A549 (cell line): ENCODE measurements around the gene CDKN1C. TPM values are rescaled to one million over a fixed set of nuclear protein-coding genes. Genes with fewer than 3 reads are reported as not detected.

Experiments
- ATAC-seq, 2 experiments: fragments of 200-7000 bp in 1 of 2; fragments of >200 bp in 1 of 2; cut with Nextera tagmentation in 1 of 2; cut with Tn5 transposase in 1 of 2; 3 replicates each; pipeline versions ENCODE4 v1.8.0 to v1.9.1; 2018 to 2020; ENCODE audit warnings: mild to moderate bottlenecking in 1 of 2, moderate library complexity in 1 of 2
- CTCF ChIA-PET: fragments of 300-600 bp; sonication (Branson Sonifier 250); formaldehyde crosslinking; extraction: SDS; loops from one replicate; lab custom pipeline; 2021; ENCODE audit warnings: antibody characterized with exemption, inconsistent platforms; lab: Yijun Ruan, JAX
- POLR2A ChIA-PET: fragments of 350-600 bp; formaldehyde crosslinking; extraction: SDS; loops from one replicate; lab custom pipeline; 2021; ENCODE audit warnings: antibody characterized with exemption, inconsistent platforms; lab: Yijun Ruan, JAX
- DNase-seq, 2 experiments: peaks; one replicate each; pipeline versions ENCODE4 v3.0.0 to v3.0.0-alpha.2; 2011 to 2016; ENCODE audit warnings: low read depth in 1 of 2, low spot score in 1 of 2
- FAIRE-seq: peaks from 2 replicates; lab custom pipeline; 2011; peaks lifted over from hg19 to GRCh38; lab: Jason Lieb, UNC
- H3K27ac ChIP-seq, 2 experiments: fragments of >200 bp; sonication (Bioruptor Twin); formaldehyde crosslinking; 3 replicates each; pipeline ENCODE4 v1.5.1; 2016 to 2017
- H3K4me1 ChIP-seq: fragments of >200 bp; sonication (Bioruptor Twin); formaldehyde crosslinking; 3 replicates; pipeline ENCODE4 v1.6.1; 2016
- H3K4me2 ChIP-seq: fragments of >200 bp; sonication (Bioruptor Twin); formaldehyde crosslinking; 3 replicates; pipeline ENCODE4 v1.6.1; 2016
- H3K4me3 ChIP-seq: fragments of >200 bp; sonication (Bioruptor Twin); formaldehyde crosslinking; 3 replicates; pipeline ENCODE4 v1.5.1; 2016
- H3K9me3 ChIP-seq: fragments of >200 bp; sonication (Bioruptor Twin); formaldehyde crosslinking; 3 replicates; pipeline ENCODE4 v1.6.1; 2016
- BHLHE40 ChIP-seq: IDR thresholded peaks from 2 replicates; pipeline ENCODE4 v1.6.1; 2012; ENCODE audit warnings: low read depth, low read length, inconsistent platforms
- CBX2 ChIP-seq: fragments of 200-600 bp; sonication (generic); IDR thresholded peaks from 2 replicates; pipeline ENCODE4 v1.6.1; 2016; ENCODE audit warnings: low read depth, mild to moderate bottlenecking, borderline replicate concordance
- CEBPB ChIP-seq, 2 experiments: fragments of >200 bp in 1 of 2; sonication (Bioruptor Twin) in 1 of 2; formaldehyde crosslinking in 1 of 2; IDR thresholded peaks; 2 replicates each; pipeline ENCODE4 v1.6.1; 2012 to 2016
- EHF ChIP-seq: fragments of 250-450 bp; sonication (Bioruptor Pico); IDR thresholded peaks from 2 replicates; pipeline ENCODE4 v1.5.0; 2020; ENCODE audit warnings: mild to moderate bottlenecking
- EP300 ChIP-seq, 2 experiments: fragments of >200 bp; sonication (Bioruptor Twin); formaldehyde crosslinking; IDR thresholded peaks; 2 replicates in 1 of 2; 3 replicates in 1 of 2; pipeline ENCODE4 v1.6.1; 2016 to 2017
- FOXS1 ChIP-seq: fragments of 250-450 bp; sonication (Bioruptor Pico); IDR thresholded peaks from 2 replicates; pipeline ENCODE4 v1.5.0; 2020; ENCODE audit warnings: mild to moderate bottlenecking, moderate library complexity
- HDAC2 ChIP-seq: fragments of 200-600 bp; sonication (generic); IDR thresholded peaks from 2 replicates; pipeline ENCODE4 v1.6.1; 2016
- HEYL ChIP-seq: fragments of 250-450 bp; sonication (Bioruptor Pico); IDR thresholded peaks from 2 replicates; pipeline ENCODE4 v1.8.0; 2021; ENCODE audit warnings: mild to moderate bottlenecking, moderate library complexity
- HOXA7 ChIP-seq: fragments of 250-450 bp; sonication (Bioruptor Pico); IDR thresholded peaks from 2 replicates; pipeline ENCODE4 v1.5.0; 2020; ENCODE audit warnings: mild to moderate bottlenecking, moderate library complexity
- HOXB5 ChIP-seq: fragments of 250-450 bp; sonication (Bioruptor Pico); IDR thresholded peaks from 2 replicates; pipeline ENCODE4 v1.5.0; 2020; ENCODE audit warnings: mild to moderate bottlenecking, moderate library complexity
- MAFK ChIP-seq: fragments of 450-650 bp; IDR thresholded peaks from 2 replicates; pipeline ENCODE4 v1.6.1; 2014; ENCODE audit not compliant: partially characterized antibody
- NPAS2 ChIP-seq: fragments of 250-450 bp; sonication (Bioruptor Pico); IDR thresholded peaks from 2 replicates; pipeline ENCODE4 v1.8.0; 2022; ENCODE audit warnings: mild to moderate bottlenecking, moderate library complexity, borderline replicate concordance
- POLR2AphosphoS2 ChIP-seq: conservative IDR thresholded peaks from 2 replicates; pipeline ENCODE4 v1.6.1; 2012; ENCODE audit warnings: low read length, improper control_type of control experiment, inconsistent platforms
- RAD21 ChIP-seq, 2 experiments: fragments of >200 bp in 1 of 2; sonication (Bioruptor Twin) in 1 of 2; formaldehyde crosslinking in 1 of 2; IDR thresholded peaks in 1 of 2; conservative IDR thresholded peaks in 1 of 2; 2 replicates in 1 of 2; 3 replicates in 1 of 2; pipeline ENCODE4 v1.6.1; 2012 to 2018; ENCODE audit warnings: inconsistent platforms in 1 of 2
- RNF2 ChIP-seq: fragments of 200-600 bp; sonication (generic); IDR thresholded peaks from 2 replicates; pipeline ENCODE4 v1.6.1; 2016; ENCODE audit warnings: low read depth, mild to moderate bottlenecking, antibody characterized with exemption, moderate library complexity, borderline replicate concordance
- SMC3 ChIP-seq: fragments of >200 bp; sonication (Bioruptor Twin); formaldehyde crosslinking; IDR thresholded peaks from 3 replicates; pipeline ENCODE4 v1.6.1; 2018; ENCODE audit warnings: inconsistent platforms
- SREBF2 ChIP-seq: fragments of 450-650 bp; IDR thresholded peaks from 2 replicates; pipeline ENCODE4 v1.6.1; 2014; ENCODE audit warnings: mild to moderate bottlenecking, moderate library complexity
- ZNF302 ChIP-seq: fragments of 250-450 bp; sonication (Bioruptor Pico); IDR thresholded peaks from 2 replicates; pipeline ENCODE4 v1.9.0; 2021; ENCODE audit warnings: inconsistent platforms, mild to moderate bottlenecking, moderate library complexity
- ZSCAN20 ChIP-seq: fragments of 250-450 bp; sonication (Bioruptor Pico); IDR thresholded peaks from 2 replicates; pipeline ENCODE4 v1.8.0; 2022; ENCODE audit warnings: mild to moderate bottlenecking, moderate library complexity
- WGBS: methylation state at CpG from one replicate; pipeline ENCODE4 v1.1.6; 2017; ENCODE audit errors: missing lambda C conversion rate; 5-methylcytosine and 5-hydroxymethylcytosine counted together
- polyA plus RNA-seq, 4 experiments: library from polyadenylated mRNA; depleted of rRNA in 3 of 4; stranded (reverse); fragments of >200 nt; fragmentation: RNase III in 1 of 4; extraction: RNeasy Plus Mini Kit Qiagen cat#74134 plus additional on column Dnase treatment in 1 of 4; gene quantifications; 2 replicates in 3 of 4; 3 replicates in 1 of 4; pipeline ENCODE4 v1.2.3, GENCODE V29; 2011 to 2017
- TF ChIP-seq, protein P1 (sequence below): fragments of 200-600 bp; sonication (generic); IDR thresholded peaks from 2 replicates; pipeline ENCODE4 v1.6.1; 2016; ENCODE audit warnings: antibody characterized with exemption, mild to moderate bottlenecking, moderate library complexity
- TF ChIP-seq, protein P2 (sequence below): fragments of 250-450 bp; sonication (Bioruptor Pico); IDR thresholded peaks from 2 replicates; pipeline ENCODE4 v1.5.0; 2020; ENCODE audit warnings: low read depth, mild to moderate bottlenecking, moderate library complexity

The CDKN1C gene
- polyA plus RNA-seq, 2 of the 4 experiments (the other 2 are of a cell fraction): 0.30 to 0.41 TPM

DNA sequence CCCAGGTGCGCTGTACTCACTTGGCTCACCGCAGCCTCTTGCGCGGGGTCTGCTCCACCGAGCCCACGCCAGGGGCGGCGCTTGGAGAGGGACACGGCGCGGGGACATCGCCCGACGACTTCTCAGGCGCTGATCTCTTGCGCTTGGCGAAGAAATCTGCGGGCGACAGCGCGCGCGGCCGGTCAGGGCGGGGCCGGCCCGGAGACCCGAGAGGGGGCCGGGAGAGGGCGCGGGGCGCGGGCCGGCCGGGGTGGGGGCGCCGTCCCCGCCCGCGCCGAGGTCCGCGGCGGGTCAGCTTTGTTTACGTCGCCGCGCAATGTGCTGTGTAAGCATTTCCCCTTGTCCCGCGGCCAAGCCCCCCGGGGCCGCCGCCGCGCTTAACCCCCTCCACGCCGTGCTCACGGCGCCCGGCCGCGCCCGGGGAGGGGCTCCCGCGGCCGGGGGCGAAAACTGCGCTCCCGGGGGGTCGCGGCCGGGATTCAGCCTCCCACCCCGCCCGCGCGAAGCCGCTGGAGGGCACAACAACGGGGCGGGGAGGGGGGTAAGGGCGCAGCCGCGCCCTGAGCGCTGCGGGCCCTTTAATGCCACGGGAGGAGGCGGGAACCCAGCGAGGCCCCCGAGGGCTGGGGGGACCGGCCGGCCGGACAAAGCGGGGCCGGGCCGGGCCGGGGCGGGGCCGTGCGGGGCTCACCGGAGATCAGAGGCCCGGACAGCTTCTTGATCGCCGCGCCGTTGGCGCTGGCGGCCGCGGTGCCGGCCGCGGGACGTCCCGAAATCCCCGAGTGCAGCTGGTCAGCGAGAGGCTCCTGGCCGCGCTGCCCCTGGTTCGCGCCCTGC lies 1.4 kb downstream of the CDKN1C start:
- peak overlapping the region; percentile 71 for H3K4me3 ChIP-seq
- DNase-seq (no peak), FAIRE-seq (no peak), ATAC-seq (no peak; a peak in 1 of 6 replicates)
- ChIA-PET POLR2A (interaction anchor here (1.6 to 2.2 kb wide), 2 partner anchors 184 to 351 kb away, joined by 5 to 10 read pairs; partner anchors contain the start of gene KCNQ1OT1), CTCF (interaction anchor here (1.1 to 21.2 kb wide), 7 partner anchors 10 to 463 kb away, joined by 3 to 1059 read pairs (median 3); no protein-coding TSS in a partner anchor)
- H3K4me1 ChIP-seq: peaks cover 5% of the 10 kb centered on the region; the same call in 1 of the 3 replicates
- TF ChIP-seq, protein P1, sequence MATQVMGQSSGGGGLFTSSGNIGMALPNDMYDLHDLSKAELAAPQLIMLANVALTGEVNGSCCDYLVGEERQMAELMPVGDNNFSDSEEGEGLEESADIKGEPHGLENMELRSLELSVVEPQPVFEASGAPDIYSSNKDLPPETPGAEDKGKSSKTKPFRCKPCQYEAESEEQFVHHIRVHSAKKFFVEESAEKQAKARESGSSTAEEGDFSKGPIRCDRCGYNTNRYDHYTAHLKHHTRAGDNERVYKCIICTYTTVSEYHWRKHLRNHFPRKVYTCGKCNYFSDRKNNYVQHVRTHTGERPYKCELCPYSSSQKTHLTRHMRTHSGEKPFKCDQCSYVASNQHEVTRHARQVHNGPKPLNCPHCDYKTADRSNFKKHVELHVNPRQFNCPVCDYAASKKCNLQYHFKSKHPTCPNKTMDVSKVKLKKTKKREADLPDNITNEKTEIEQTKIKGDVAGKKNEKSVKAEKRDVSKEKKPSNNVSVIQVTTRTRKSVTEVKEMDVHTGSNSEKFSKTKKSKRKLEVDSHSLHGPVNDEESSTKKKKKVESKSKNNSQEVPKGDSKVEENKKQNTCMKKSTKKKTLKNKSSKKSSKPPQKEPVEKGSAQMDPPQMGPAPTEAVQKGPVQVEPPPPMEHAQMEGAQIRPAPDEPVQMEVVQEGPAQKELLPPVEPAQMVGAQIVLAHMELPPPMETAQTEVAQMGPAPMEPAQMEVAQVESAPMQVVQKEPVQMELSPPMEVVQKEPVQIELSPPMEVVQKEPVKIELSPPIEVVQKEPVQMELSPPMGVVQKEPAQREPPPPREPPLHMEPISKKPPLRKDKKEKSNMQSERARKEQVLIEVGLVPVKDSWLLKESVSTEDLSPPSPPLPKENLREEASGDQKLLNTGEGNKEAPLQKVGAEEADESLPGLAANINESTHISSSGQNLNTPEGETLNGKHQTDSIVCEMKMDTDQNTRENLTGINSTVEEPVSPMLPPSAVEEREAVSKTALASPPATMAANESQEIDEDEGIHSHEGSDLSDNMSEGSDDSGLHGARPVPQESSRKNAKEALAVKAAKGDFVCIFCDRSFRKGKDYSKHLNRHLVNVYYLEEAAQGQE: no peak
- TF ChIP-seq MAFK: peak; percentile 89
- no peaks in the 10 kb centered on the region for H3K9me3 ChIP-seq
- peak overlapping the region; percentile 99 for H3K4me2 ChIP-seq
- peak overlapping the region; percentile 66 to 82 for H3K27ac ChIP-seq
- WGBS: 10% methylated on average over 14 of the region's 119 CpGs

DNA sequence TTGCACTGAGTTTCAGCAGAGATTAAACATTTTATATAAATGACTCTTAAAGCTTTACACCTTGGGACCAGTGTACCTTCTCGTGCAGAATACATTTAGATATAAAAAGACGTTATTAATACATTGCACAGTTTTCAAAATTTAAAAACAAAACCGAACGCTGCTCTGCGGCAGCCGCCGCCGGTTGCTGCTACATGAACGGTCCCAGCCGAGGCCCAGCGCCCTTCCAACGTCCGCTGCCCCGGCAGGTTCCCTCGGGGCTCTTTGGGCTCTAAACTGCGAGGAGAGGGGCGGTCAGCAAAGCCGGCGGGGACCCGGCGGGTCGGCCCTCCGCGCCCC lies 2.0 kb downstream of the CDKN1C start:
- WGBS: 68% methylated on average over 18 of the region's 24 CpGs
- H3K4me2 ChIP-seq: peak overlapping the region; percentile 99
- POLR2A ChIA-PET: no interaction called here
- TF ChIP-seq HOXA7: no peak
- TF ChIP-seq ZNF302 (CRISPR knock-in tag): no peak
- no peak for TF ChIP-seq BHLHE40
- TF ChIP-seq HDAC2: no peak
- TF ChIP-seq EP300 (IDR thresholded peaks at IDR 0.05): no peak
- TF ChIP-seq CEBPB (IDR thresholded peaks at IDR 0.05): no peak
- no peak for TF ChIP-seq RNF2
- TF ChIP-seq, protein P2, sequence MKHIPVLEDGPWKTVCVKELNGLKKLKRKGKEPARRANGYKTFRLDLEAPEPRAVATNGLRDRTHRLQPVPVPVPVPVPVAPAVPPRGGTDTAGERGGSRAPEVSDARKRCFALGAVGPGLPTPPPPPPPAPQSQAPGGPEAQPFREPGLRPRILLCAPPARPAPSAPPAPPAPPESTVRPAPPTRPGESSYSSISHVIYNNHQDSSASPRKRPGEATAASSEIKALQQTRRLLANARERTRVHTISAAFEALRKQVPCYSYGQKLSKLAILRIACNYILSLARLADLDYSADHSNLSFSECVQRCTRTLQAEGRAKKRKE (CRISPR knock-in tag): no peak
- TF ChIP-seq, all 56 proteins: peak for 0
- CTCF ChIA-PET: interaction anchor here (1.5 to 21.2 kb wide), 5 partner anchors 9 to 463 kb away, joined by 3 to 1059 read pairs (median 6); no protein-coding TSS in a partner anchor
- FAIRE-seq: no peak
- Histone ChIP-seq H3K4me1 (peaks cover 5% of the 10 kb centered on the region; the same call in 1 of the 3 replicates), H3K27ac (peak overlapping the region; percentile 66 to 82; a peak in 4 of 6 replicates), H3K4me3 (peak overlapping the region; percentile 71), H3K9me3 (no peaks in the 10 kb centered on the region)
- no peak for ATAC-seq
- no peak for DNase-seq

DNA sequence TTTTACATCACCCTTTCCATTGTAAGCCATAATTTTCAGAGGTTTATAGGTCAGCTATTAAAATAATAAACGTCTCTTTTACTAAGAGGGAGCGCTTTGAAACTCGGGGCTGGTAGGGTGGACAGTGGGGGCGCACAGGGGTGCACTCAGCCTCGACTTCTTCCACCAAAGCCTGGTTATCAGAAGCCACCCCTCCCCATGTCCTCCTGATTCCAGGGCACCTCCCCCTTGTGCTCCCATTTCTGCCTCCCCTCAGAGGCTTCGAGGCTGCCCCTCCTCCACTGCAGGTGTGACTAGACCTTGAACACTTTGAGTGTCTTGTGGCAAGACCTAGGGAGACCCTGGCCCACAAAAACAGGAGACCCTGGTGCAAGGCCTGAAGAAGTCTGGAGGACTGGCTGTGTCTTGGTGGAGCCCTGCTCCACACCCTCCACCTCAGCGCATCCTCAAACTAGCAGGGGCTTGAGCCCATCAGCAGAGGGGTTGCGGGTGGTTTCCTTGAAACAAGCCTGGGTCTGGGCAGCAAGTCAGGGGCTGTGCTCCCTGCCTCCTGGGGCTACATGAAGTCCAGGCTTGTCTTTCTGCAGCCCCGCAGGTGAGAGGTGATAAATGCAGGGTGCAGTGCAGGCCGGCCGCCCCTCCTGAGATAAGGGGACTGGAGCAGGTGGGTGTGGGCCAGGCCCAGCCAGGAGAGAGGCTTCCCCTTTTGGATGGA lies 3.0 kb downstream of the CDKN1C start:
- CTCF ChIA-PET: interaction anchor here (3.2 to 21.2 kb wide), 2 partner anchors 10 to 349 kb away, joined by 16 to 1059 read pairs; no protein-coding TSS in a partner anchor
- Histone ChIP-seq H3K4me2 (no peak overlapping the region), H3K4me3 (no peak overlapping the region), H3K27ac (no peak overlapping the region), H3K9me3 (no peaks in the 10 kb centered on the region), H3K4me1 (peaks cover 5% of the 10 kb centered on the region; the same call in 1 of the 3 replicates)
- POLR2A ChIA-PET: no interaction called here
- no peak for FAIRE-seq
- ATAC-seq: no peak
- TF ChIP-seq NPAS2 (CRISPR knock-in tag) (no peak), EHF (CRISPR knock-in tag) (no peak), FOXS1 (CRISPR knock-in tag) (no peak), POLR2AphosphoS2 (no peak), ZSCAN20 (CRISPR knock-in tag) (no peak), SMC3 (no peak), CBX2 (no peak), HEYL (CRISPR knock-in tag) (no peak), ZNF302 (CRISPR knock-in tag) (no peak), HOXB5 (CRISPR knock-in tag) (no peak), RAD21 (conservative IDR thresholded peaks at IDR 0.05 in 1 of 2, IDR thresholded peaks at IDR 0.05 in 1 of 2) (no peak), SREBF2 (no peak)
- TF ChIP-seq, protein P1: no peak
- DNase-seq: no peak
- WGBS: 62% methylated on average over 9 of the region's 11 CpGs
